Stomach (tissue), 4 donors: ENCODE results near the gene RFC2.

Experiments
- CTCF ChIP-seq, 7 experiments: fragments of 450-650 bp in 4 of 7; fragments of 200-600 bp in 3 of 7; sonication (generic) in 3 of 7; IDR thresholded peaks; one replicate each; pipeline ENCODE4 v1.5.1; 2016 to 2019; ENCODE audit warnings: antibody characterized with exemption in 7 of 7, control low read depth in 2 of 7, mild to moderate bottlenecking in 1 of 7
- POLR2A ChIP-seq, 4 donors: fragments of 450-650 bp; IDR thresholded peaks; one replicate each; pipeline ENCODE4 v1.6.1; 2016; ENCODE audit warnings: antibody characterized with exemption in 4 of 4, control low read depth in 2 of 4, mild to moderate bottlenecking in 1 of 4, moderate library complexity in 1 of 4

- TF ChIP-seq CTCF (IDR thresholded peaks at IDR 0.05) (no peak), POLR2A (IDR thresholded peaks at IDR 0.05) (no peak)
Measured at GRCh38 chr7:74233655-74234285, 20.4 kb downstream of the RFC2 start.
